ENCODE results near the gene TTC9. TPM values are rescaled to one million over a fixed set of nuclear protein-coding genes. Genes with fewer than 3 reads are reported as not detected.

The TTC9 gene
- total and polyA plus RNA-seq, 2 experiments from 2014 or later: 10.3 to 34.2 TPM

DNA sequence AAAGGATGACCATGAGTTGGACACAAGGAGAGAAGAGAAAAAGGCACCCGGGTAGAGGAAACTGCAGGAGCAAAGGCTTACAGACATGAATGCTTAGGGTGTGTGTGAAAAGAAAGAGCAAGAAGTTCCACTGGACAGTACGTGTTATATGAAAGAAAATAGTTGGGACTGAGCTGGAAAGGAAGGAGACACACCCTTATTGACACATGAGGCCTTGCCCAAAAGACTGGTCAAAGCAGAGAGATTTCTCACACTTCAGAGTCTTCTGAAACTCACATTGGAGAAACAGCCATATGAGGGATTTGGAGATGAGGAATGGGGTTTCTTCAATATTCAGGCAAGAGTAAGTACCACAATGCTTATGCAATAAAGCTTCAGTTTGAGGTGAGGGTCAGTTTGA, 56.0 kb downstream of the TTC9 start:
- no peaks in the 10 kb centered on the region; the same call in 2 of the 3 replicates for H3K9me3 Mint-ChIP-seq
- Histone ChIP-seq H3F3A (replicated peaks; ENCODE audit: low read depth) (no peaks in the 10 kb centered on the region), H3K4me1 (ENCODE audit: insufficient read depth) (peaks cover 4% of the 10 kb centered on the region; the same call in 1 of the 2 replicates), H3K79me2 (replicated peaks; ENCODE audit: insufficient read depth) (no peaks in the 10 kb centered on the region), H4K20me1 (replicated peaks; ENCODE audit: insufficient read depth) (no peaks in the 10 kb centered on the region), H3K36me3 (ENCODE audit: insufficient read depth) (no peaks in the 10 kb centered on the region), H3K9me2 (ENCODE audit: insufficient read depth) (0 out of 2 replicates have a peak, but pooled peaks cover 6% of the 10 kb centered on the region), H2AFZ (no peak overlapping the region), H3K4me3 (no peak overlapping the region), H3K27ac (ENCODE audit: low read depth) (no peak overlapping the region), H3K4me2 (no peak overlapping the region), H3K27me3 (ENCODE audit: insufficient read depth) (no peaks in the 10 kb centered on the region)
- no peak for ATAC-seq
- DNase-seq (ENCODE audit: low spot score): no peak
- H3K27me3 Mint-ChIP-seq (ENCODE audit: insufficient read depth, low read depth, poor library complexity): no peaks in the 10 kb centered on the region
- peaks cover 18% of the 10 kb centered on the region for H3K4me1 Mint-ChIP-seq
- H3K36me3 Mint-ChIP-seq (ENCODE audit: low read depth): no peaks in the 10 kb centered on the region; the same call in 2 of the 3 replicates
- H3K27ac Mint-ChIP-seq: no peak overlapping the region
- no peak overlapping the region for H3K4me3 Mint-ChIP-seq
- TF ChIP-seq ZNF114 (CRISPR knock-in tag; IDR thresholded peaks at IDR 0.05): no peak
- no peak for TF ChIP-seq EZH2phosphoT487 (IDR thresholded peaks at IDR 0.05; ENCODE audit: unreplicated experiment)
- no peak for TF ChIP-seq ZNF331 (CRISPR knock-in tag; IDR thresholded peaks at IDR 0.05; ENCODE audit: low read depth)
- TF ChIP-seq, protein P1, sequence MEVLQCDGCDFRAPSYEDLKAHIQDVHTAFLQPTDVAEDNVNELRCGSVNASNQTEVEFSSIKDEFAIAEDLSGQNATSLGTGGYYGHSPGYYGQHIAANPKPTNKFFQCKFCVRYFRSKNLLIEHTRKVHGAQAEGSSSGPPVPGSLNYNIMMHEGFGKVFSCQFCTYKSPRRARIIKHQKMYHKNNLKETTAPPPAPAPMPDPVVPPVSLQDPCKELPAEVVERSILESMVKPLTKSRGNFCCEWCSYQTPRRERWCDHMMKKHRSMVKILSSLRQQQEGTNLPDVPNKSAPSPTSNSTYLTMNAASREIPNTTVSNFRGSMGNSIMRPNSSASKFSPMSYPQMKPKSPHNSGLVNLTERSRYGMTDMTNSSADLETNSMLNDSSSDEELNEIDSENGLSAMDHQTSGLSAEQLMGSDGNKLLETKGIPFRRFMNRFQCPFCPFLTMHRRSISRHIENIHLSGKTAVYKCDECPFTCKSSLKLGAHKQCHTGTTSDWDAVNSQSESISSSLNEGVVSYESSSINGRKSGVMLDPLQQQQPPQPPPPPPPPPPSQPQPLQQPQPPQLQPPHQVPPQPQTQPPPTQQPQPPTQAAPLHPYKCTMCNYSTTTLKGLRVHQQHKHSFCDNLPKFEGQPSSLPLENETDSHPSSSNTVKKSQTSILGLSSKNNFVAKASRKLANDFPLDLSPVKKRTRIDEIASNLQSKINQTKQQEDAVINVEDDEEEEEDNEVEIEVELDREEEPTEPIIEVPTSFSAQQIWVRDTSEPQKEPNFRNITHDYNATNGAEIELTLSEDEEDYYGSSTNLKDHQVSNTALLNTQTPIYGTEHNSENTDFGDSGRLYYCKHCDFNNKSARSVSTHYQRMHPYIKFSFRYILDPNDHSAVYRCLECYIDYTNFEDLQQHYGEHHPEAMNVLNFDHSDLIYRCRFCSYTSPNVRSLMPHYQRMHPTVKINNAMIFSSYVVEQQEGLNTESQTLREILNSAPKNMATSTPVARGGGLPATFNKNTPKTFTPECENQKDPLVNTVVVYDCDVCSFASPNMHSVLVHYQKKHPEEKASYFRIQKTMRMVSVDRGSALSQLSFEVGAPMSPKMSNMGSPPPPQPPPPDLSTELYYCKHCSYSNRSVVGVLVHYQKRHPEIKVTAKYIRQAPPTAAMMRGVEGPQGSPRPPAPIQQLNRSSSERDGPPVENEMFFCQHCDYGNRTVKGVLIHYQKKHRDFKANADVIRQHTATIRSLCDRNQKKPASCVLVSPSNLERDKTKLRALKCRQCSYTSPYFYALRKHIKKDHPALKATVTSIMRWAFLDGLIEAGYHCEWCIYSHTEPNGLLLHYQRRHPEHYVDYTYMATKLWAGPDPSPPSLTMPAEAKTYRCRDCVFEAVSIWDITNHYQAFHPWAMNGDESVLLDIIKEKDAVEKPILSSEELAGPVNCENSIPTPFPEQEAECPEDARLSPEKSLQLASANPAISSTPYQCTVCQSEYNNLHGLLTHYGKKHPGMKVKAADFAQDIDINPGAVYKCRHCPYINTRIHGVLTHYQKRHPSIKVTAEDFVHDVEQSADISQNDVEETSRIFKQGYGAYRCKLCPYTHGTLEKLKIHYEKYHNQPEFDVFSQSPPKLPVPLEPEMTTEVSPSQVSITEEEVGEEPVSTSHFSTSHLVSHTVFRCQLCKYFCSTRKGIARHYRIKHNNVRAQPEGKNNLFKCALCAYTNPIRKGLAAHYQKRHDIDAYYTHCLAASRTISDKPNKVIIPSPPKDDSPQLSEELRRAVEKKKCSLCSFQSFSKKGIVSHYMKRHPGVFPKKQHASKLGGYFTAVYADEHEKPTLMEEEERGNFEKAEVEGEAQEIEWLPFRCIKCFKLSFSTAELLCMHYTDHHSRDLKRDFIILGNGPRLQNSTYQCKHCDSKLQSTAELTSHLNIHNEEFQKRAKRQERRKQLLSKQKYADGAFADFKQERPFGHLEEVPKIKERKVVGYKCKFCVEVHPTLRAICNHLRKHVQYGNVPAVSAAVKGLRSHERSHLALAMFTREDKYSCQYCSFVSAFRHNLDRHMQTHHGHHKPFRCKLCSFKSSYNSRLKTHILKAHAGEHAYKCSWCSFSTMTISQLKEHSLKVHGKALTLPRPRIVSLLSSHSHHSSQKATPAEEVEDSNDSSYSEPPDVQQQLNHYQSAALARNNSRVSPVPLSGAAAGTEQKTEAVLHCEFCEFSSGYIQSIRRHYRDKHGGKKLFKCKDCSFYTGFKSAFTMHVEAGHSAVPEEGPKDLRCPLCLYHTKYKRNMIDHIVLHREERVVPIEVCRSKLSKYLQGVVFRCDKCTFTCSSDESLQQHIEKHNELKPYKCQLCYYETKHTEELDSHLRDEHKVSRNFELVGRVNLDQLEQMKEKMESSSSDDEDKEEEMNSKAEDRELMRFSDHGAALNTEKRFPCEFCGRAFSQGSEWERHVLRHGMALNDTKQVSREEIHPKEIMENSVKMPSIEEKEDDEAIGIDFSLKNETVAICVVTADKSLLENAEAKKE (CRISPR knock-in tag; IDR thresholded peaks at IDR 0.05): no peak
- TF ChIP-seq STAT1 (IDR thresholded peaks at IDR 0.05; ENCODE audit: unreplicated experiment): no peak
- TF ChIP-seq POLR2AphosphoS5 (IDR thresholded peaks at IDR 0.05; ENCODE audit: low read depth): no peak
- TF ChIP-seq JUNB (IDR thresholded peaks at IDR 0.05; ENCODE audit: unreplicated experiment): no peak
- TF ChIP-seq, protein P2, sequence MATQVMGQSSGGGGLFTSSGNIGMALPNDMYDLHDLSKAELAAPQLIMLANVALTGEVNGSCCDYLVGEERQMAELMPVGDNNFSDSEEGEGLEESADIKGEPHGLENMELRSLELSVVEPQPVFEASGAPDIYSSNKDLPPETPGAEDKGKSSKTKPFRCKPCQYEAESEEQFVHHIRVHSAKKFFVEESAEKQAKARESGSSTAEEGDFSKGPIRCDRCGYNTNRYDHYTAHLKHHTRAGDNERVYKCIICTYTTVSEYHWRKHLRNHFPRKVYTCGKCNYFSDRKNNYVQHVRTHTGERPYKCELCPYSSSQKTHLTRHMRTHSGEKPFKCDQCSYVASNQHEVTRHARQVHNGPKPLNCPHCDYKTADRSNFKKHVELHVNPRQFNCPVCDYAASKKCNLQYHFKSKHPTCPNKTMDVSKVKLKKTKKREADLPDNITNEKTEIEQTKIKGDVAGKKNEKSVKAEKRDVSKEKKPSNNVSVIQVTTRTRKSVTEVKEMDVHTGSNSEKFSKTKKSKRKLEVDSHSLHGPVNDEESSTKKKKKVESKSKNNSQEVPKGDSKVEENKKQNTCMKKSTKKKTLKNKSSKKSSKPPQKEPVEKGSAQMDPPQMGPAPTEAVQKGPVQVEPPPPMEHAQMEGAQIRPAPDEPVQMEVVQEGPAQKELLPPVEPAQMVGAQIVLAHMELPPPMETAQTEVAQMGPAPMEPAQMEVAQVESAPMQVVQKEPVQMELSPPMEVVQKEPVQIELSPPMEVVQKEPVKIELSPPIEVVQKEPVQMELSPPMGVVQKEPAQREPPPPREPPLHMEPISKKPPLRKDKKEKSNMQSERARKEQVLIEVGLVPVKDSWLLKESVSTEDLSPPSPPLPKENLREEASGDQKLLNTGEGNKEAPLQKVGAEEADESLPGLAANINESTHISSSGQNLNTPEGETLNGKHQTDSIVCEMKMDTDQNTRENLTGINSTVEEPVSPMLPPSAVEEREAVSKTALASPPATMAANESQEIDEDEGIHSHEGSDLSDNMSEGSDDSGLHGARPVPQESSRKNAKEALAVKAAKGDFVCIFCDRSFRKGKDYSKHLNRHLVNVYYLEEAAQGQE (IDR thresholded peaks at IDR 0.05; ENCODE audit: unreplicated experiment): no peak
- TF ChIP-seq NANOG (IDR thresholded peaks at IDR 0.05; ENCODE audit: borderline replicate concordance): no peak
- TF ChIP-seq EZH2 (IDR thresholded peaks at IDR 0.05; ENCODE audit: low read depth, unreplicated experiment): no peak
- TF ChIP-seq, protein P3, sequence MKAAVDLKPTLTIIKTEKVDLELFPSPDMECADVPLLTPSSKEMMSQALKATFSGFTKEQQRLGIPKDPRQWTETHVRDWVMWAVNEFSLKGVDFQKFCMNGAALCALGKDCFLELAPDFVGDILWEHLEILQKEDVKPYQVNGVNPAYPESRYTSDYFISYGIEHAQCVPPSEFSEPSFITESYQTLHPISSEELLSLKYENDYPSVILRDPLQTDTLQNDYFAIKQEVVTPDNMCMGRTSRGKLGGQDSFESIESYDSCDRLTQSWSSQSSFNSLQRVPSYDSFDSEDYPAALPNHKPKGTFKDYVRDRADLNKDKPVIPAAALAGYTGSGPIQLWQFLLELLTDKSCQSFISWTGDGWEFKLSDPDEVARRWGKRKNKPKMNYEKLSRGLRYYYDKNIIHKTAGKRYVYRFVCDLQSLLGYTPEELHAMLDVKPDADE (IDR thresholded peaks at IDR 0.05): no peak
- TF ChIP-seq, protein P4, sequence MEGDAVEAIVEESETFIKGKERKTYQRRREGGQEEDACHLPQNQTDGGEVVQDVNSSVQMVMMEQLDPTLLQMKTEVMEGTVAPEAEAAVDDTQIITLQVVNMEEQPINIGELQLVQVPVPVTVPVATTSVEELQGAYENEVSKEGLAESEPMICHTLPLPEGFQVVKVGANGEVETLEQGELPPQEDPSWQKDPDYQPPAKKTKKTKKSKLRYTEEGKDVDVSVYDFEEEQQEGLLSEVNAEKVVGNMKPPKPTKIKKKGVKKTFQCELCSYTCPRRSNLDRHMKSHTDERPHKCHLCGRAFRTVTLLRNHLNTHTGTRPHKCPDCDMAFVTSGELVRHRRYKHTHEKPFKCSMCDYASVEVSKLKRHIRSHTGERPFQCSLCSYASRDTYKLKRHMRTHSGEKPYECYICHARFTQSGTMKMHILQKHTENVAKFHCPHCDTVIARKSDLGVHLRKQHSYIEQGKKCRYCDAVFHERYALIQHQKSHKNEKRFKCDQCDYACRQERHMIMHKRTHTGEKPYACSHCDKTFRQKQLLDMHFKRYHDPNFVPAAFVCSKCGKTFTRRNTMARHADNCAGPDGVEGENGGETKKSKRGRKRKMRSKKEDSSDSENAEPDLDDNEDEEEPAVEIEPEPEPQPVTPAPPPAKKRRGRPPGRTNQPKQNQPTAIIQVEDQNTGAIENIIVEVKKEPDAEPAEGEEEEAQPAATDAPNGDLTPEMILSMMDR (conservative IDR thresholded peaks at IDR 0.05; ENCODE audit: low read depth in 2 of 2): no peak
- no peak for TF ChIP-seq CREB1 (CRISPR knock-in tag; IDR thresholded peaks at IDR 0.05; ENCODE audit: low read depth)
